ENCODE measurements around the gene TPTE2. TPM values are rescaled to one million over a fixed set of nuclear protein-coding genes. Genes with fewer than 3 reads are reported as not detected.
"Not testable (repeated sequence)": the region's sequence is repeated elsewhere in the genome, so short reads cannot be mapped to it uniquely, and the experiment has no call there.

The TPTE2 gene
- polyA plus RNA-seq (2011; rRNA removed) (not detected in 2 replicates), polyA minus RNA-seq (2011; rRNA and poly(A)+ RNA removed) (not detected in 2 replicates)

DNA sequence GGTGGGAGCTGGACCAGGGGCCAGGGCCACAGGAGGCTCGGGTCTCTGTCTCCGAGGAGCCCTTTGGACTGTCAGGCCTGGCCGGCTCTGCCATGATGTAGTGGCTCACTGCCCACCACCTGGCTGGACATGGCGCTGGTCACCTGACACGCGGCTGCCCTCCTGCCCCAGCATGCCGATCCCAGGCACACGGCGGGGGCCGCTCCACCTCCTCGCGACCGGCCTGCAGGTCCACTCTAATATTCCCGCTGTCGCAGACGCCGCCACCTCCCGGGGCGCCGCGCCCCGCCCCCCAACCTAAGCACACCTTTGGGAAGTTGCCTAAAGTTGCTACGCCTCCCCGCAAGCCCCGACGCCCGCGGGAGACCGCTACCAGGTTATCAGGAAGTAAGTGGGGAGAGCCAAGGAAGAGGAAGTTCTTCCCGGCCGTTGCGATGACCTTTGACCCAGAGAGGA is at the start of gene TPTE2:
Gene TPTE2, minus strand, starts transcription at position 406 of the 456 bp plus-strand sequence. CDS start 58,298 bp downstream, outside the sequence.
- H3K4me3 ChIP-seq (ENCODE audit: low read depth, low read length); DNase-seq (ENCODE audit: low read depth); H3K27me3 ChIP-seq (ENCODE audit: control insufficient read depth, insufficient read depth, low read length); H3K36me3 ChIP-seq (ENCODE audit: control insufficient read depth, insufficient read depth, low read length); CTCF ChIA-PET; POLR2A ChIA-PET: not testable (repeated sequence)

DNA sequence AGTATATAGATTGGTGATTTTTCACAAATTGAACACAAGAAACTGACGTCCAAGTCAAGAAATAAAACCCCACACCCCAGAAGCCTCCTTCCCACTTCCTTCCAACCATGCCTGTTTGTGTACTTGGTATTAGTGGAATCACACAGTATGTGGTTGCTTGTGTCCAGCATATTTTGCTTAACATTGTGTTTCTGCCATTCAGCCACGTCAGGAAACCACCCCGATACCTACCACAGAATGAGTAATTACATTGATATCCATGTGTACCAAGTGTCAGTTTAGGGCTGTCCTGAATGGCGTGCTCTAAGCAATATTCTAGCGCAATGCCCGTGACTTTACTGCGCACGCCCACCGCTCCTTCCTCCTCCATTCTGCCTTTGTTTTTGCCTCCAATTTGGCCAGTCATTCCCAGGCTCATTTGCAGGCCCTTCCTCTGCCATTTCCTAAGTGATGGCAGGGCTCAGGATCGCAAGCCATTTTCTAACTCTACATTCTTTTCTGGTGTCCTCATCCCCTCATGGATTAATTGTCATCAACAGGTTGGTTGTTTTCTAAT is 46.3 kb upstream of the TPTE2 start:
- ChIA-PET CTCF (no interaction called here), POLR2A (no interaction called here)
- Histone ChIP-seq H3K4me3 (ENCODE audit: low read depth, low read length) (no peak overlapping the region), H3K36me3 (ENCODE audit: control insufficient read depth, insufficient read depth, low read length) (no peaks in the 10 kb centered on the region), H3K27me3 (ENCODE audit: control insufficient read depth, insufficient read depth, low read length) (no peaks in the 10 kb centered on the region)
- DNase-seq (ENCODE audit: low read depth) = no peak
- TF ChIP-seq, protein P1, sequence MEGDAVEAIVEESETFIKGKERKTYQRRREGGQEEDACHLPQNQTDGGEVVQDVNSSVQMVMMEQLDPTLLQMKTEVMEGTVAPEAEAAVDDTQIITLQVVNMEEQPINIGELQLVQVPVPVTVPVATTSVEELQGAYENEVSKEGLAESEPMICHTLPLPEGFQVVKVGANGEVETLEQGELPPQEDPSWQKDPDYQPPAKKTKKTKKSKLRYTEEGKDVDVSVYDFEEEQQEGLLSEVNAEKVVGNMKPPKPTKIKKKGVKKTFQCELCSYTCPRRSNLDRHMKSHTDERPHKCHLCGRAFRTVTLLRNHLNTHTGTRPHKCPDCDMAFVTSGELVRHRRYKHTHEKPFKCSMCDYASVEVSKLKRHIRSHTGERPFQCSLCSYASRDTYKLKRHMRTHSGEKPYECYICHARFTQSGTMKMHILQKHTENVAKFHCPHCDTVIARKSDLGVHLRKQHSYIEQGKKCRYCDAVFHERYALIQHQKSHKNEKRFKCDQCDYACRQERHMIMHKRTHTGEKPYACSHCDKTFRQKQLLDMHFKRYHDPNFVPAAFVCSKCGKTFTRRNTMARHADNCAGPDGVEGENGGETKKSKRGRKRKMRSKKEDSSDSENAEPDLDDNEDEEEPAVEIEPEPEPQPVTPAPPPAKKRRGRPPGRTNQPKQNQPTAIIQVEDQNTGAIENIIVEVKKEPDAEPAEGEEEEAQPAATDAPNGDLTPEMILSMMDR (IDR thresholded peaks at IDR 0.05; ENCODE audit: insufficient read depth, low read depth, low read length) = no peak

DNA sequence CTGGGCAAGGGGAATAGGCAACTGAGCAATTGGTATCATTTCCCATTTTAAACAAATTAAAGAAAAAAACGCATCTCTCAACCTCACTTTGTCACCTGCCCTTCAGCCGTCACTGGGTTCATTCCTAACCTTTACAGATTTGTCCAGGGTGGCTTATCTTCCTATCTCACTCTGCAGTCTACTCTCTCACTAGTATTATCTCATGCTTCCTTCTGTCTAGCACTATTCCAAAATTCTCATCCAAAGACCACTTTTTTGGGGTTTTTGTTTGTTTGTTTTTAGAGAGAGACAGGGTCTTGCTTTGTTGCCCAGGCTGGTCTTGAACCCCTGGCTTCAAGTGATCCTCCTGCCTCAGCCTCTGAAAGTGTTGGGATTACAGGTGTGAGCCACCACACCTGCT is 45.4 kb upstream of the TPTE2 start:
- POLR2A ChIA-PET = no interaction called here
- Histone ChIP-seq H3K36me3 (ENCODE audit: control insufficient read depth, insufficient read depth, low read length) (no peaks in the 10 kb centered on the region), H3K27me3 (ENCODE audit: control insufficient read depth, insufficient read depth, low read length) (no peaks in the 10 kb centered on the region), H3K4me3 (ENCODE audit: low read depth, low read length) (no peak overlapping the region)
- DNase-seq (ENCODE audit: low read depth) = no peak
- CTCF ChIA-PET = no interaction called here
- TF ChIP-seq, protein P1 (IDR thresholded peaks at IDR 0.05; ENCODE audit: insufficient read depth, low read depth, low read length) = no peak

DNA sequence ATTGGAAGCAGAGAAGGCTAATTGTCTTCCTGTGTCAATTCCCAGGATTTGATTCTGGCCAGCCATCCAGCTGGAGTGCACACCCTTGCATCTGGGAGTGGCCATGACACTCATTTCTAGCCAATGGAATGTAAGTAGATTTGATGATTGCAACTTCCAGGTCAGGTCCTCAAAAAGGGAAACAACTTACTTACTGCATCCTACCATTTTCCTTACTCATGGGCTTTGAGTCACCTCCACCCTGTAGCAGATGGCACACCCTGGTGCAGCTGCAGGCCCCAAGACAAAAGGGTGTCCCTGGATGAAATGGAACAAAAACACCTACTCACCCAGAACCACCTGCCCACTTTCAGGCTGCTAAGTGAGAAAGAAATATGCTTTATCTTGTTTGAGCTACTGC is 44.8 kb upstream of the TPTE2 start:
- CTCF ChIA-PET = interaction anchor here (2.6 kb wide), 1 partner anchor 12 kb away, joined by 12 read pairs; no protein-coding TSS in a partner anchor
- POLR2A ChIA-PET = no interaction called here
- TF ChIP-seq, protein P1 (IDR thresholded peaks at IDR 0.05; ENCODE audit: insufficient read depth, low read depth, low read length) = no peak

DNA sequence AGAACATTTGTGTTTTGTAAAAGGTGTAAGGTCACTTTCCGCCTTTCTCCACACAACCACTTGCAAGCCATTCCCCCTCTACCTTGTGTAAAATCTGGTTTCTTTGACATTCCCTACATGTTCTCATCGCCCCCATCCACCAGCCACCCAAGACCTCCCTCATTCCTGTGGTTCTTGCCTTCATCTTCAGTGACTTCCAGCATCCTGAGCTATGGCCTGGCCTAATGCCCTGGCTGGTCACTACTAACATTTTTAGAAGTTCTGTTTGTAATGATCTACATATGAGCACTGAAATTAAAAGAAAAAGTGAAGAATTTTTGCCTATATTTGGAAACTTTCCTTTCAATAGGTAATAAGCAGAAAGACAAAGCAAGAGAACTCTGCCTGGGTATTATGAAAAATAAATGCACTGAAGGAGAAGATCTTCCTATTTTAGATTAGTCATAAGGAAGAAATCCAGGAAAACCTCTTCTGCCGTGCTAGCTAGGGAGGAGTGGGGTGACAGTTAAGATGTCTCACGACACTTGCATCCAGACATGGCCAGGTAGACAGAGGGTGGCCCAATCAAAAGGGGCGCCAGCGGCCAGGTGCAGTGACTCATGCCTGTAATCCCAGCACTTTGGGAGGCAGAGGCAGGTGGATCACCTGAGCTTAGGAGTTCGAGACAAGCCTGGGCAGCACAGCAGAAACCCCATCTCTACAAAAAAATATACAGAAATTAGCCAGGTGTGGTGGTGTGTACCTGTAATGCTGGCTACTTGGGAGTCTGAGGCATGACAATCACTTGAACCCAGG is 44.0 kb upstream of the TPTE2 start:
- Histone ChIP-seq H3K4me3 (ENCODE audit: low read depth, low read length) (no peak overlapping the region), H3K36me3 (ENCODE audit: control insufficient read depth, insufficient read depth, low read length) (no peaks in the 10 kb centered on the region), H3K27me3 (ENCODE audit: control insufficient read depth, insufficient read depth, low read length) (no peaks in the 10 kb centered on the region)
- POLR2A ChIA-PET = no interaction called here
- DNase-seq (ENCODE audit: low read depth) = no peak
- CTCF ChIA-PET = interaction anchor here (0.6 to 2.6 kb wide), 3 partner anchors 13 to 522 kb away, joined by 4 to 12 read pairs (median 4); no protein-coding TSS in a partner anchor
- TF ChIP-seq, protein P1 (IDR thresholded peaks at IDR 0.05; ENCODE audit: insufficient read depth, low read depth, low read length) = no peak

More for the DNA sequence above, 44.8 kb upstream of the TPTE2 start:
- H3K4me3 ChIP-seq (ENCODE audit: low read depth, low read length) = no peak overlapping the region
- no peaks in the 10 kb centered on the region for H3K36me3 ChIP-seq (ENCODE audit: control insufficient read depth, insufficient read depth, low read length)
- no peak for DNase-seq (ENCODE audit: low read depth)
- H3K27me3 ChIP-seq (ENCODE audit: control insufficient read depth, insufficient read depth, low read length) = no peaks in the 10 kb centered on the region
